ENCODE results near the gene FREM1.
A peak's percentile ranks its signal among the peaks of the same experiment; 100 is the strongest.

FREM1 gene

GRCh38 chr9:14866200-14866749, 44.0 kb downstream of the FREM1 start:
- peak; percentile 16 for DNase-seq

GRCh38 chr9:14864309-14864708, 45.9 kb downstream of the FREM1 start:
- DNase-seq, result no peak

GRCh38 chr9:14863402-14863801, 46.8 kb downstream of the FREM1 start:
- DNase-seq, result no peak

- DNase-seq, result no peak
Measured at GRCh38 chr9:14857449-14858305, 52.6 kb downstream of the FREM1 start.

- DNase-seq, result no peak
Measured at GRCh38 chr9:14849851-14850250, 60.4 kb downstream of the FREM1 start.

- DNase-seq, result no peak
Measured at GRCh38 chr9:14849296-14849695, 60.9 kb downstream of the FREM1 start.

- peak; percentile 84 for DNase-seq
Measured at GRCh38 chr9:14846871-14847311, 63.3 kb downstream of the FREM1 start.

- DNase-seq, result no peak
Measured at GRCh38 chr9:14843163-14843562, 67.1 kb downstream of the FREM1 start.

- DNase-seq, result no peak
Measured at GRCh38 chr9:14842269-14842668, 68.0 kb downstream of the FREM1 start.

- peak; percentile 7 for DNase-seq
Measured at GRCh38 chr9:14838701-14839100, 71.5 kb downstream of the FREM1 start.

- no peak for DNase-seq
Measured at GRCh38 chr9:14836885-14837284, 73.3 kb downstream of the FREM1 start.

GRCh38 chr9:14831661-14832060, 78.6 kb downstream of the FREM1 start:
- no peak for DNase-seq

- no peak for DNase-seq
Measured at GRCh38 chr9:14831074-14831473, 79.2 kb downstream of the FREM1 start.

- no peak for DNase-seq
Measured at GRCh38 chr9:14830057-14830456, 80.2 kb downstream of the FREM1 start.

GRCh38 chr9:14829204-14829603, 81.0 kb downstream of the FREM1 start:
- DNase-seq, result no peak

- DNase-seq, result no peak
Measured at GRCh38 chr9:14827805-14828204, 82.4 kb downstream of the FREM1 start.

GRCh38 chr9:14824481-14824880, 85.7 kb downstream of the FREM1 start:
- no peak for DNase-seq

GRCh38 chr9:14823800-14824199, 86.4 kb downstream of the FREM1 start:
- no peak for DNase-seq

GRCh38 chr9:14822666-14823065, 87.6 kb downstream of the FREM1 start:
- no peak for DNase-seq

- no peak for DNase-seq
Measured at GRCh38 chr9:14819183-14819582, 91.0 kb downstream of the FREM1 start.

GRCh38 chr9:14814249-14814628, 96.0 kb downstream of the FREM1 start:
- DNase-seq, result no peak

- DNase-seq, result no peak
Measured at GRCh38 chr9:14813336-14814248, 96.6 kb downstream of the FREM1 start.

- no peak for DNase-seq
Measured at GRCh38 chr9:14812806-14813205, 97.4 kb downstream of the FREM1 start.

GRCh38 chr9:14811844-14812243, 98.4 kb downstream of the FREM1 start:
- DNase-seq, result no peak

Measured in NCI-H82 (cell line).